ENCODE measurements around the gene PCDH9. TPM values are rescaled to one million over a fixed set of nuclear protein-coding genes. Genes with fewer than 3 reads are reported as not detected.

PCDH9 gene
- total and polyA plus RNA-seq, 2 of the 13 experiments (the other 11 are each of a cell fraction or from before 2014, with no cell fraction given) = 0.09 TPM; not detected in 1

DNA sequence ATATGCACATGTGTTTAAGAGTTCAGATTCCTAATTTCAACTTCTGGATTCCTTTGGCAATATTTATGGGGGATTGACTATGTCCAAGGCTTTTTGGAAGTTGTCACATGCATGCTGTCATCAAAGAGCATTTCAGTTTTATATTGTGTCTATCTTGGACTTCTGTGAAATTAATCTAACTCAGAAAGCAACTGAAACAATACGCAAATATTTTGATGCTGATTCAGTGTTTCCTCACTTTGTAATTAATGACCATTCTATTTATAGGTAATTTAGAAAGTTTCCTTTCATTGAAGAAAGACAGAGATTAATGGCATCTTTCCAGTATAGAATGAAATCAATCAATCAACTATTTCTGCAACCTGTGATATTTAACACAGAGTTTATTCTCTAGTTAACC, 550.1 kb downstream of the PCDH9 start:
- Histone ChIP-seq H3K27ac (ENCODE audit: extremely low read length, insufficient read depth, low read length) (no peak overlapping the region), H3K4me2 (ENCODE audit: low read depth, low read length) (no peak overlapping the region), H3K4me3 (replicated peaks in 1 of 3; ENCODE audit: insufficient read depth in 1 of 3, low read depth in 2 of 3, low read length in 3 of 3) (no peak overlapping the region), H4K20me1 (ENCODE audit: insufficient read depth, low read length) (no peaks in the 10 kb centered on the region), H3K79me2 (ENCODE audit: insufficient read depth, low read length) (no peaks in the 10 kb centered on the region), H3K36me3 (replicated peaks in 1 of 2; ENCODE audit: control insufficient read depth in 1 of 2, insufficient read depth in 2 of 2, low read length in 2 of 2) (no peaks in the 10 kb centered on the region), H3K9me3 (ENCODE audit: low read length) (peaks cover 11% of the 10 kb centered on the region; the same call in 1 of the 2 replicates), H3K9ac (ENCODE audit: insufficient read depth, low read depth, low read length) (no peak overlapping the region), H2AFZ (ENCODE audit: low read length) (no peak overlapping the region), H3K4me1 (ENCODE audit: insufficient read depth, low read length) (no peaks in the 10 kb centered on the region), H3K27me3 (ENCODE audit: control insufficient read depth in 1 of 2, insufficient read depth in 2 of 2, low read length in 2 of 2) (no peaks in the 10 kb centered on the region; a peak in 1 of 5 replicates)
- no peak for ATAC-seq
- FAIRE-seq = no peak
- intact Hi-C loops (cut with micrococcal nuclease; ENCODE audit: unreplicated experiment) = no loop called here
- in situ Hi-C loops (cut with HindIII; ENCODE audit: extremely low pct_ligation_motif_present, low pct_unique_long_range_greater_than_20kb) = no loop called here
- 39% methylated on average over 1 of the region's 1 CpG for WGBS (ENCODE audit: low lambda C conversion rate)
- TF ChIP-seq ZFAT (CRISPR knock-in tag; conservative IDR thresholded peaks at IDR 0.05) = no peak
- DNase-seq (ENCODE audit: low spot score) = no peak
- BruUV-seq (replicated peaks) = no TSS peak
- CTCF ChIA-PET (ENCODE audit: low intra/inter-chr PET ratio, low total read pairs) = no interaction called here
- POLR2A ChIA-PET = no interaction called here

DNA sequence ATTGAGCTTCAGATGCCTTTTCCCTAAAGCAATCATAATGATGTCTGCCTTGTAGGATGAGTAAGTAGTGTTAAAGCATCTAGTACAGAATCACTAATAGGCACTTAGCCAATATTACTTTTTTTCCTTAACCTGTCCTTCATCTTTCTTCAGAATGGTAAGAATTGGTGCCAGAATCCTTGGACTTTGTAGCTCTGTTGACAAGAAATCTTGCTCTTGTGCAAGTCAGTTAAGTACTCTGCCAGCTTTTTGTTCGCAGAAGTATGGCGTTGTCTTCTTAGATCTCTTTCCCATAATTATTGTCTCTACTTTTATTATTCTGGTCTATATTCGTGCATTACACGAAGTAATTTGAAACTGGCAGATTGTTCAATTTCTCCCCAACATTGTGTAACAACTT, 554.5 kb downstream of the PCDH9 start:
- no peaks in the 10 kb centered on the region; a peak in 1 of 5 replicates for H3K27me3 ChIP-seq (ENCODE audit: control insufficient read depth in 1 of 2, insufficient read depth in 2 of 2, low read length in 2 of 2)
- no peaks in the 10 kb centered on the region for H3K36me3 ChIP-seq (replicated peaks in 1 of 2; ENCODE audit: control insufficient read depth in 1 of 2, insufficient read depth in 2 of 2, low read length in 2 of 2)
- FAIRE-seq (no peak), DNase-seq (ENCODE audit: low spot score) (no peak), ATAC-seq (no peak)
- ChIA-PET CTCF (ENCODE audit: low intra/inter-chr PET ratio, low total read pairs) (no interaction called here), POLR2A (no interaction called here)
- no peak overlapping the region for H3K27ac ChIP-seq (ENCODE audit: extremely low read length, insufficient read depth, low read length)
- no peaks in the 10 kb centered on the region for H4K20me1 ChIP-seq (ENCODE audit: insufficient read depth, low read length)
- no peaks in the 10 kb centered on the region for H3K9me3 ChIP-seq (ENCODE audit: low read length)
- no peak overlapping the region for H3K9ac ChIP-seq (ENCODE audit: insufficient read depth, low read depth, low read length)
- no peak overlapping the region for H3K4me2 ChIP-seq (ENCODE audit: low read depth, low read length)
- H3K4me1 ChIP-seq (ENCODE audit: insufficient read depth, low read length) = no peaks in the 10 kb centered on the region
- H2AFZ ChIP-seq (ENCODE audit: low read length) = no peak overlapping the region
- no peaks in the 10 kb centered on the region for H3K79me2 ChIP-seq (ENCODE audit: insufficient read depth, low read length)
- H3K4me3 ChIP-seq (replicated peaks in 1 of 3; ENCODE audit: insufficient read depth in 1 of 3, low read depth in 2 of 3, low read length in 3 of 3) = no peak overlapping the region
- no TSS peak for BruUV-seq (replicated peaks)
- 32% methylated on average over 4 of the region's 4 CpGs for WGBS (ENCODE audit: low lambda C conversion rate)
- intact Hi-C loops (cut with micrococcal nuclease; ENCODE audit: unreplicated experiment) = no loop called here
- in situ Hi-C loops (cut with HindIII; ENCODE audit: extremely low pct_ligation_motif_present, low pct_unique_long_range_greater_than_20kb) = no loop called here
- TF ChIP-seq PHB2 (IDR thresholded peaks at IDR 0.05; ENCODE audit: partially characterized antibody) = no peak
- TF ChIP-seq, protein P1, sequence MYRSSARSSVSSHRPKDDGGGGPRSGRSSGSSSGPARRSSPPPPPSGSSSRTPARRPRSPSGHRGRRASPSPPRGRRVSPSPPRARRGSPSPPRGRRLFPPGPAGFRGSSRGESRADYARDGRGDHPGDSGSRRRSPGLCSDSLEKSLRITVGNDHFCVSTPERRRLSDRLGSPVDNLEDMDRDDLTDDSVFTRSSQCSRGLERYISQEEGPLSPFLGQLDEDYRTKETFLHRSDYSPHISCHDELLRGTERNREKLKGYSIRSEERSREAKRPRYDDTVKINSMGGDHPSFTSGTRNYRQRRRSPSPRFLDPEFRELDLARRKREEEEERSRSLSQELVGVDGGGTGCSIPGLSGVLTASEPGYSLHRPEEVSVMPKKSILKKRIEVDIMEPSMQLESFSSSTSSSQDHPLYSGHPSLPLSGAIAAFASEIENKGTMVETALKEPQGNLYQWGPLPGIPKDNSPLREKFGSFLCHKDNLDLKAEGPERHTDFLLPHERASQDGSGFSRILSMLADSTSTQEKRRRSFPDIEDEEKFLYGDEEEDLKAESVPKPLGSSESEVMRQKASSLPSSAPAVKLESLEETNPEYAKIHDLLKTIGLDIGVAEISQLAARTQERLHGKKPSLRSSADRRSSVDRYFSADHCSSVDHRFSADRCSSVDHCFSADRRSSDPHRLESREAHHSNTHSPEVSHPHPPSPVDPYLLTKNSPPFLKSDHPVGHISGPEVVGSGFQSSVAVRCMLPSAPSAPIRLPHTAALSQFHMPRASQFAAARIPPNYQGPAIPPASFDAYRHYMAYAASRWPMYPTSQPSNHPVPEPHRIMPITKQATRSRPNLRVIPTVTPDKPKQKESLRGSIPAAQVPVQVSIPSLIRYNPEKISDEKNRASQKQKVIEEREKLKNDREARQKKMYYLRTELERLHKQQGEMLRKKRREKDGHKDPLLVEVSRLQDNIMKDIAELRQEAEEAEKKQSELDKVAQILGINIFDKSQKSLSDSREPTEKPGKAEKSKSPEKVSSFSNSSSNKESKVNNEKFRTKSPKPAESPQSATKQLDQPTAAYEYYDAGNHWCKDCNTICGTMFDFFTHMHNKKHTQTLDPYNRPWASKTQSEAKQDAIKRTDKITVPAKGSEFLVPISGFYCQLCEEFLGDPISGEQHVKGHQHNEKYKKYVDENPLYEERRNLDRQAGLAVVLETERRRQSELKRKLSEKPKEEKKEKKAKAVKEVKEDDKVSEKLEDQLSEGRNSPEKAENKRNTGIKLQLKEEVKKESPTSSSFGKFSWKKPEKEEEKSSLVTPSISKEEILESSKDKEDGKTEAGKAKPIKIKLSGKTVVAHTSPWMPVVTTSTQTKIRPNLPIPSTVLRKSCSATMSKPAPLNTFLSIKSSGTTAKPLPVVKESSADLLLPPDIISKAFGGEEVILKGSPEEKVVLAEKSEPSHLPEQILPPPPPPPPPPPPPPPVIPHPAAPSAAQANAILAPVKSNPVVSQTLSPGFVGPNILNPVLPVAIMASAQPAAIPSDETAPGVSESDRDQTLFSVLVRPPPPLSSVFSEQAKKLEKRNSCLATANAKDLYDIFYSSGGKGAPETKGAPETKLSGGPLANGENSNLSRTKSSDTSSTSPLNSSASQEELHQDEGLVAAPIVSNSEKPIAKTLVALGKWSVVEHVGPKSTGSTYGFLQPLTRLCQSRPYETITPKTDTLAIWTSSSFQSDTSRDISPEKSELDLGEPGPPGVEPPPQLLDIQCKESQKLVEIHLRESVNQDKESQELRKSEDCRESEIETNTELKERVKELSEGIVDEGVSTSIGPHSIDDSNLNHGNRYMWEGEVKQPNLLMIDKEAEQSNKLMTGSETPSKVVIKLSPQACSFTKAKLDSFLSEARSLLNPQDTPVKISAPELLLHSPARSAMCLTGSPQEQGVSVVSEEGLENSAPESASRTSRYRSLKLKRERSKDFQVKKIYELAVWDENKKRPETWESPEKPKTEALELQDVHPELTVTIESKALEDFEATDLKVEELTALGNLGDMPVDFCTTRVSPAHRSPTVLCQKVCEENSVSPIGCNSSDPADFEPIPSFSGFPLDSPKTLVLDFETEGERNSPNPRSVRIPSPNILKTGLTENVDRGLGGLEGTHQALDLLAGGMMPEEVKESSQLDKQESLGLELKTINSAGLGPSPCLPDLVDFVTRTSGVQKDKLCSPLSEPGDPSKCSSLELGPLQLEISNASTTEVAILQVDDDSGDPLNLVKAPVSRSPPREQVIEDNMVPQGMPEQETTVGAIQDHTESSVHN (CRISPR knock-in tag; IDR thresholded peaks at IDR 0.05) = no peak
- TF ChIP-seq, protein P2, sequence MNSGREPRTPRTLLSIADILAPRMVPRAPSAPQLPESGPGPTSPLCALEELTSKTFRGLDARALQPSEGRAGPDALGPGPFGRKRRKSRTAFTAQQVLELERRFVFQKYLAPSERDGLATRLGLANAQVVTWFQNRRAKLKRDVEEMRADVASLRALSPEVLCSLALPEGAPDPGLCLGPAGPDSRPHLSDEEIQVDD (CRISPR knock-in tag; IDR thresholded peaks at IDR 0.05; ENCODE audit: borderline replicate concordance) = no peak
- no peak for TF ChIP-seq DR1 (CRISPR knock-in tag; IDR thresholded peaks at IDR 0.05)
- no peak for TF ChIP-seq ZNF367 (CRISPR knock-in tag; IDR thresholded peaks at IDR 0.05; ENCODE audit: borderline replicate concordance)
- TF ChIP-seq ETV5 (CRISPR knock-in tag; IDR thresholded peaks at IDR 0.05; ENCODE audit: borderline replicate concordance) = no peak
- TF ChIP-seq, protein P3, sequence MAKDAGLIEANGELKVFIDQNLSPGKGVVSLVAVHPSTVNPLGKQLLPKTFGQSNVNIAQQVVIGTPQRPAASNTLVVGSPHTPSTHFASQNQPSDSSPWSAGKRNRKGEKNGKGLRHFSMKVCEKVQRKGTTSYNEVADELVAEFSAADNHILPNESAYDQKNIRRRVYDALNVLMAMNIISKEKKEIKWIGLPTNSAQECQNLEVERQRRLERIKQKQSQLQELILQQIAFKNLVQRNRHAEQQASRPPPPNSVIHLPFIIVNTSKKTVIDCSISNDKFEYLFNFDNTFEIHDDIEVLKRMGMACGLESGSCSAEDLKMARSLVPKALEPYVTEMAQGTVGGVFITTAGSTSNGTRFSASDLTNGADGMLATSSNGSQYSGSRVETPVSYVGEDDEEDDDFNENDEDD (CRISPR knock-in tag; IDR thresholded peaks at IDR 0.05; ENCODE audit: borderline replicate concordance) = no peak
- TF ChIP-seq HNRNPLL (IDR thresholded peaks at IDR 0.05; ENCODE audit: low read depth, low read length, poor library complexity, severe bottlenecking) = no peak
